Measurements from ENCODE around the gene TSPOAP1.

- TF ChIP-seq, protein P1, sequence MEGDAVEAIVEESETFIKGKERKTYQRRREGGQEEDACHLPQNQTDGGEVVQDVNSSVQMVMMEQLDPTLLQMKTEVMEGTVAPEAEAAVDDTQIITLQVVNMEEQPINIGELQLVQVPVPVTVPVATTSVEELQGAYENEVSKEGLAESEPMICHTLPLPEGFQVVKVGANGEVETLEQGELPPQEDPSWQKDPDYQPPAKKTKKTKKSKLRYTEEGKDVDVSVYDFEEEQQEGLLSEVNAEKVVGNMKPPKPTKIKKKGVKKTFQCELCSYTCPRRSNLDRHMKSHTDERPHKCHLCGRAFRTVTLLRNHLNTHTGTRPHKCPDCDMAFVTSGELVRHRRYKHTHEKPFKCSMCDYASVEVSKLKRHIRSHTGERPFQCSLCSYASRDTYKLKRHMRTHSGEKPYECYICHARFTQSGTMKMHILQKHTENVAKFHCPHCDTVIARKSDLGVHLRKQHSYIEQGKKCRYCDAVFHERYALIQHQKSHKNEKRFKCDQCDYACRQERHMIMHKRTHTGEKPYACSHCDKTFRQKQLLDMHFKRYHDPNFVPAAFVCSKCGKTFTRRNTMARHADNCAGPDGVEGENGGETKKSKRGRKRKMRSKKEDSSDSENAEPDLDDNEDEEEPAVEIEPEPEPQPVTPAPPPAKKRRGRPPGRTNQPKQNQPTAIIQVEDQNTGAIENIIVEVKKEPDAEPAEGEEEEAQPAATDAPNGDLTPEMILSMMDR (IDR thresholded peaks at IDR 0.05), result no peak
- no peak for TF ChIP-seq POLR2A (IDR thresholded peaks at IDR 0.05)
Observed at GRCh38 chr17:58300336-58300735, 28.3 kb downstream of the TSPOAP1 start.
